HepG2 (cell line): ENCODE data around the gene WASHC2C. TPM values are rescaled to one million over a fixed set of nuclear protein-coding genes. Genes with fewer than 3 reads are reported as not detected.
"Not testable (repeated sequence)": the region's sequence is repeated elsewhere in the genome, so short reads cannot be mapped to it uniquely, and the experiment has no call there.

Source experiments
- ARID4A ChIP-seq: sonication (generic); formaldehyde crosslinking; IDR thresholded peaks from 2 replicates; pipeline ENCODE4 v1.5.0; 2020; ENCODE audit warnings: mild to moderate bottlenecking, missing genetic modification reagents, borderline replicate concordance
- ARNT2 ChIP-seq: sonication (generic); formaldehyde crosslinking; IDR thresholded peaks from 2 replicates; pipeline ENCODE4 v1.8.0; 2022; ENCODE audit warnings: mild to moderate bottlenecking, low read depth, missing genetic modification reagents, moderate library complexity
- ASH2L ChIP-seq: fragments of 300-600, 200-600 bp; sonication (generic); IDR thresholded peaks from 2 replicates; pipeline ENCODE4 v1.7.0; 2017; ENCODE audit warnings: low read depth, mild to moderate bottlenecking, moderate library complexity, mixed read lengths, low read length; ENCODE audit not compliant: insufficient read length
- BORCS8-MEF2B ChIP-seq: sonication (generic); formaldehyde crosslinking; IDR thresholded peaks from 2 replicates; pipeline ENCODE4 v1.8.0; 2022; ENCODE audit warnings: mild to moderate bottlenecking, missing genetic modification reagents
- ERF ChIP-seq: IDR thresholded peaks from 2 replicates; pipeline ENCODE4 v1.6.1; 2018; ENCODE audit warnings: missing biosample characterization, missing genetic modification reagents
- ETV5 ChIP-seq: IDR thresholded peaks from 2 replicates; pipeline ENCODE4 v1.6.1; 2018; ENCODE audit warnings: missing biosample characterization, missing genetic modification reagents, inconsistent platforms, borderline replicate concordance
- GPN1 ChIP-seq: sonication (generic); formaldehyde crosslinking; IDR thresholded peaks from 2 replicates; pipeline ENCODE4 v1.5.1; 2020; ENCODE audit warnings: missing genetic modification reagents, borderline replicate concordance
- HMG20B ChIP-seq: conservative IDR thresholded peaks from 2 replicates; pipeline ENCODE4 v1.6.1; 2016; ENCODE audit warnings: missing genetic modification reagents, missing compliant biosample characterization
- MED1 ChIP-seq: sonication (generic); formaldehyde crosslinking; IDR thresholded peaks from 2 replicates; pipeline ENCODE4 v1.4.0; 2020; ENCODE audit warnings: missing genetic modification reagents
- MED8 ChIP-seq: sonication (generic); formaldehyde crosslinking; IDR thresholded peaks from 2 replicates; pipeline ENCODE4 v1.8.1; 2023; ENCODE audit warnings: mild to moderate bottlenecking, missing genetic modification reagents; ENCODE audit not compliant: insufficient replicate concordance
- NFYB ChIP-seq: sonication (generic); formaldehyde crosslinking; IDR thresholded peaks from 2 replicates; pipeline ENCODE4 v1.4.0; 2020; ENCODE audit warnings: missing genetic modification reagents
- NR2C2 ChIP-seq: sonication (generic); formaldehyde crosslinking; IDR thresholded peaks from 2 replicates; pipeline ENCODE4 v1.4.0; 2020; ENCODE audit warnings: missing genetic modification reagents, mild to moderate bottlenecking, moderate library complexity, borderline replicate concordance
- PAX8 ChIP-seq: sonication (generic); formaldehyde crosslinking; IDR thresholded peaks from 2 replicates; pipeline ENCODE4 v1.8.0; 2022; ENCODE audit warnings: mild to moderate bottlenecking, missing genetic modification reagents, borderline replicate concordance
- PCBP1 ChIP-seq: fragments of 200-400 bp; formaldehyde crosslinking; IDR thresholded peaks from 2 replicates; pipeline ENCODE4 v1.6.1; 2017; ENCODE audit warnings: mild to moderate bottlenecking, low read depth, low read length, borderline replicate concordance
- POGZ ChIP-seq: sonication (generic); formaldehyde crosslinking; IDR thresholded peaks from 2 replicates; pipeline ENCODE4 v1.4.0; 2020; ENCODE audit warnings: mild to moderate bottlenecking, missing genetic modification reagents
- SMYD3 ChIP-seq: sonication (generic); formaldehyde crosslinking; IDR thresholded peaks from 2 replicates; pipeline ENCODE4 v1.8.1; 2023; ENCODE audit warnings: mild to moderate bottlenecking, missing genetic modification reagents
- TCF12 ChIP-seq, 2 experiments: fragments of 450-650 bp in 1 of 2; sonication (generic) in 1 of 2; formaldehyde crosslinking in 1 of 2; IDR thresholded peaks; 2 replicates each; pipeline versions ENCODE4 v1.6.1 to v1.8.0; 2017 to 2022; ENCODE audit warnings: antibody characterized with exemption in 1 of 2, mild to moderate bottlenecking in 1 of 2, missing genetic modification reagents in 1 of 2, moderate library complexity in 1 of 2
- ZNF547 ChIP-seq: sonication (generic); formaldehyde crosslinking; IDR thresholded peaks from 2 replicates; pipeline ENCODE4 v1.5.1; 2020; ENCODE audit warnings: mild to moderate bottlenecking, missing genetic modification reagents
- ZNF776 ChIP-seq: sonication (generic); formaldehyde crosslinking; IDR thresholded peaks from 2 replicates; pipeline ENCODE4 v1.4.0; 2020; ENCODE audit warnings: mild to moderate bottlenecking, missing genetic modification reagents
- polyA plus RNA-seq, 8 experiments: library from polyadenylated mRNA; depleted of rRNA in 3 of 8; stranded (reverse) in 7 of 8; unstranded in 1 of 8; fragments of >200 nt; fragmentation: Illumina TruSeq in 4 of 8; extraction: Trizol in 4 of 8; gene quantifications; 2 replicates each; pipeline versions ENCODE4 v1.2.1 to v1.2.3, GENCODE V29; 2011 to 2016; ENCODE audit warnings: low read depth in 4 of 8, missing spikeins in 1 of 8, mixed read lengths in 1 of 8; ENCODE audit not compliant: insufficient read depth in 1 of 8
- total RNA-seq, 5 experiments: library from RNA; depleted of rRNA; stranded (reverse); fragments of >200 nt; fragmentation: Illumina TruSeq; extraction: Trizol; gene quantifications; 2 replicates each; pipeline ENCODE4 v1.2.3, GENCODE V29; 2016; ENCODE audit warnings: low read depth in 1 of 5
- TF ChIP-seq, protein P1 (sequence below): IDR thresholded peaks from 2 replicates; pipeline ENCODE4 v1.6.1; 2018; ENCODE audit warnings: missing genetic modification reagents
- TF ChIP-seq, protein P2 (sequence below): sonication (generic); formaldehyde crosslinking; IDR thresholded peaks from 2 replicates; pipeline ENCODE4 v1.9.0; 2021; ENCODE audit warnings: missing genetic modification reagents, borderline replicate concordance
- TF ChIP-seq, protein P3 (sequence below): sonication (generic); formaldehyde crosslinking; IDR thresholded peaks from 2 replicates; pipeline ENCODE4 v1.4.0; 2020; ENCODE audit warnings: missing genetic modification reagents

WASHC2C gene
- total and polyA plus RNA-seq, 2 of the 13 experiments (the other 11 are each of a cell fraction or from before 2014, with no cell fraction given) = 17.8 to 20.8 TPM

DNA sequence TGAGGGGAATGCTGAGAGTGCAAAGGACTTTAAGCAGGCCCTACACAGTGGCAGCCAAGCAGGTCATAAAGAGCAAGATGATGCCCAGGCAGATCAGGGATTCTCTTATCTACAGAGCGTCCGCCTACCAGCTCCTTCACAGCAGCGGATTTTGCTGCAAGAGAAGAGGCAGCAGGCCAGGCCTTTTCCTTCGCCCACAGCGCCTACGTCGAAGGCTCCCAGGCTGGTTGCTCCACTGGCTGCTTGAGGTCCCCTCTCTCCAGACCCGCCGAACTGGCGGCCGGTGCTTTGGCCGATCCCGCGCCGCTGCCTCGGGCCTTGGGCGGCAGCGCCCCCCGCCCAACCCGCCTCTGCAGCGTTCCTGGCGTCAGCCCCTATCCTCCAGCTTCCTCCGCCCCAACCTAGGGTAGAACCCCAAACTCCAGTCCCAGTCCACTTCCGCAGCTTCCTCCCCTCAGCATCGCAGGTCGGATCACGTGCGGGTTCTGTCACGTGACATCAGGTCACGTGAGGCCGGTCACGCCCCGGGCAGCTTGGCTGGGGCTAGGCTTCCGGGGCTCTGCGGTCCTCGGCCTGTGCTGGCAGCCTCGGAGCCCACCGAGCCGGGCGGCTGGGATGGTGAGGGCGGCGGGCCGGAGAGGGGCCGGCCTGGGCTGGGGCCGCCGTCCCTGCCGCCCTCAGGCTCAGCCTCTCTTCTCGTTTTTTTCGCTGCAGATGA is at the start of gene WASHC2C (continued):
- TF ChIP-seq, protein P1, sequence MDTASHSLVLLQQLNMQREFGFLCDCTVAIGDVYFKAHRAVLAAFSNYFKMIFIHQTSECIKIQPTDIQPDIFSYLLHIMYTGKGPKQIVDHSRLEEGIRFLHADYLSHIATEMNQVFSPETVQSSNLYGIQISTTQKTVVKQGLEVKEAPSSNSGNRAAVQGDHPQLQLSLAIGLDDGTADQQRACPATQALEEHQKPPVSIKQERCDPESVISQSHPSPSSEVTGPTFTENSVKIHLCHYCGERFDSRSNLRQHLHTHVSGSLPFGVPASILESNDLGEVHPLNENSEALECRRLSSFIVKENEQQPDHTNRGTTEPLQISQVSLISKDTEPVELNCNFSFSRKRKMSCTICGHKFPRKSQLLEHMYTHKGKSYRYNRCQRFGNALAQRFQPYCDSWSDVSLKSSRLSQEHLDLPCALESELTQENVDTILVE = peak; percentile 80; the same call in 1 of the 2 replicates
- TF ChIP-seq, protein P2, sequence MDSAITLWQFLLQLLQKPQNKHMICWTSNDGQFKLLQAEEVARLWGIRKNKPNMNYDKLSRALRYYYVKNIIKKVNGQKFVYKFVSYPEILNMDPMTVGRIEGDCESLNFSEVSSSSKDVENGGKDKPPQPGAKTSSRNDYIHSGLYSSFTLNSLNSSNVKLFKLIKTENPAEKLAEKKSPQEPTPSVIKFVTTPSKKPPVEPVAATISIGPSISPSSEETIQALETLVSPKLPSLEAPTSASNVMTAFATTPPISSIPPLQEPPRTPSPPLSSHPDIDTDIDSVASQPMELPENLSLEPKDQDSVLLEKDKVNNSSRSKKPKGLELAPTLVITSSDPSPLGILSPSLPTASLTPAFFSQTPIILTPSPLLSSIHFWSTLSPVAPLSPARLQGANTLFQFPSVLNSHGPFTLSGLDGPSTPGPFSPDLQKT = 0 out of 2 replicates have a peak, but pooled peaks have one; percentile 21
- TF ChIP-seq TCF12 (IDR thresholded peaks at IDR 0.05) = not testable (repeated sequence)
- TF ChIP-seq TCF12 (CRISPR knock-in tag; IDR thresholded peaks at IDR 0.05) (0 out of 2 replicates have a peak, but pooled peaks have one; percentile 31), POGZ (CRISPR knock-in tag) (peak; percentile 81), HMG20B (peak; percentile 61; the same call in 1 of the 2 replicates), MED1 (CRISPR knock-in tag) (peak; percentile 78), ETV5 (CRISPR knock-in tag) (peak; percentile 84), ZNF776 (CRISPR knock-in tag) (peak; percentile 84; the same call in 1 of the 2 replicates), PAX8 (0 out of 2 replicates have a peak, but pooled peaks have one; percentile 40), PCBP1 (0 out of 2 replicates have a peak, but pooled peaks have one; percentile 54), BORCS8-MEF2B (peak; percentile 80), ERF (CRISPR knock-in tag) (peak; percentile 80; the same call in 1 of the 2 replicates), NFYB (CRISPR knock-in tag) (peak; percentile 46), ARID4A (CRISPR knock-in tag) (peak; percentile 98), NR2C2 (peak; percentile 79), MED8 (peak; percentile 43), ASH2L (peak; percentile 49), ZNF547 (CRISPR knock-in tag) (peak; percentile 90), GPN1 (CRISPR knock-in tag) (peak; percentile 73; the same call in 1 of the 2 replicates), ARNT2 (peak; percentile 61; the same call in 1 of the 2 replicates), SMYD3 (peak; percentile 45; the same call in 1 of the 2 replicates)
- TF ChIP-seq, protein P3, sequence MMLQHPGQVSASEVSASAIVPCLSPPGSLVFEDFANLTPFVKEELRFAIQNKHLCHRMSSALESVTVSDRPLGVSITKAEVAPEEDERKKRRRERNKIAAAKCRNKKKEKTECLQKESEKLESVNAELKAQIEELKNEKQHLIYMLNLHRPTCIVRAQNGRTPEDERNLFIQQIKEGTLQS (CRISPR knock-in tag) = 0 out of 2 replicates have a peak, but pooled peaks have one; percentile 37
